Mesendoderm (in vitro differentiated cells): ENCODE measurements around the gene PIK3R6.
"Not testable (repeated sequence)": the region's sequence is repeated elsewhere in the genome, so short reads cannot be mapped to it uniquely, and the experiment has no call there.

Experiments
- DNase-seq: peaks from one replicate; pipeline ENCODE4 v3.0.0; 2013
- H2AK5ac ChIP-seq: 2 replicates; pipeline ENCODE4 v1.6.1; 2013; ENCODE audit warnings: low read length, inconsistent platforms
- H2BK120ac ChIP-seq: 2 replicates; pipeline ENCODE4 v1.6.1; 2013; ENCODE audit warnings: low read depth, mild to moderate bottlenecking, low read length, moderate library complexity, mixed read lengths
- H2BK15ac ChIP-seq: replicated peaks from 2 replicates; pipeline ENCODE4 v1.6.1; 2013; ENCODE audit warnings: low read depth, mild to moderate bottlenecking, moderate library complexity
- H2BK5ac ChIP-seq: 2 replicates; pipeline ENCODE4 v1.6.1; 2013; ENCODE audit warnings: low read length, inconsistent platforms
- H3K18ac ChIP-seq: 2 replicates; pipeline ENCODE4 v1.6.1; 2013; ENCODE audit warnings: mild to moderate bottlenecking, low read length, mixed read lengths
- H3K23ac ChIP-seq: one replicate; pipeline ENCODE4 v1.6.1; 2013; ENCODE audit warnings: low read length
- H3K27ac ChIP-seq: 2 replicates; pipeline ENCODE4 v1.5.1; 2013; ENCODE audit warnings: low read depth, mild to moderate bottlenecking, inconsistent platforms, low read length, moderate library complexity
- H3K27me3 ChIP-seq: 2 replicates; pipeline ENCODE4 v1.6.1; 2013; ENCODE audit warnings: low read length, control low read depth, mild to moderate bottlenecking, inconsistent platforms; ENCODE audit not compliant: insufficient read depth, poor library complexity
- H3K36me3 ChIP-seq: 2 replicates; pipeline ENCODE4 v1.6.1; 2013; ENCODE audit warnings: low read length, inconsistent platforms; ENCODE audit not compliant: control insufficient read depth, insufficient read depth
- H3K4ac ChIP-seq: one replicate; pipeline ENCODE4 v1.6.1; 2013; ENCODE audit warnings: low read depth, mild to moderate bottlenecking, low read length, moderate library complexity
- H3K4me1 ChIP-seq: 2 replicates; pipeline ENCODE4 v1.6.1; 2013; ENCODE audit warnings: low read depth, low read length, inconsistent platforms; ENCODE audit not compliant: control insufficient read depth
- H3K4me2 ChIP-seq: 2 replicates; pipeline ENCODE4 v1.6.1; 2013; ENCODE audit warnings: low read length
- H3K4me3 ChIP-seq: 2 replicates; pipeline ENCODE4 v1.5.1; 2013; ENCODE audit warnings: mild to moderate bottlenecking, low read length
- H3K56ac ChIP-seq: one replicate; pipeline ENCODE4 v1.6.1; 2013; ENCODE audit warnings: low read length
- H3K79me1 ChIP-seq: 2 replicates; pipeline ENCODE4 v1.6.1; 2013; ENCODE audit warnings: low read length, inconsistent platforms
- H3K79me2 ChIP-seq: 2 replicates; pipeline ENCODE4 v1.6.1; 2013; ENCODE audit warnings: mild to moderate bottlenecking, low read length; ENCODE audit not compliant: control insufficient read depth, insufficient read depth
- H3K9ac ChIP-seq: 2 replicates; pipeline ENCODE4 v1.6.1; 2013; ENCODE audit warnings: low read length, inconsistent platforms
- H4K5ac ChIP-seq: one replicate; pipeline ENCODE4 v1.6.1; 2013; ENCODE audit warnings: low read length
- H4K8ac ChIP-seq: one replicate; pipeline ENCODE4 v1.6.1; 2013; ENCODE audit warnings: low read depth, mild to moderate bottlenecking, control low read depth, low read length, moderate library complexity
- WGBS: extraction: QIAGEN DNeasy Blood & Tissue Kit; methylation state at CpG from one replicate; pipeline ENCODE4 v1.1.7; 2013; ENCODE audit warnings: low lambda C conversion rate, missing lambda C conversion rate; ENCODE audit not compliant: insufficient coverage; ENCODE audit errors: extremely low coverage; 5-methylcytosine and 5-hydroxymethylcytosine counted together

The PIK3R6 gene

DNA sequence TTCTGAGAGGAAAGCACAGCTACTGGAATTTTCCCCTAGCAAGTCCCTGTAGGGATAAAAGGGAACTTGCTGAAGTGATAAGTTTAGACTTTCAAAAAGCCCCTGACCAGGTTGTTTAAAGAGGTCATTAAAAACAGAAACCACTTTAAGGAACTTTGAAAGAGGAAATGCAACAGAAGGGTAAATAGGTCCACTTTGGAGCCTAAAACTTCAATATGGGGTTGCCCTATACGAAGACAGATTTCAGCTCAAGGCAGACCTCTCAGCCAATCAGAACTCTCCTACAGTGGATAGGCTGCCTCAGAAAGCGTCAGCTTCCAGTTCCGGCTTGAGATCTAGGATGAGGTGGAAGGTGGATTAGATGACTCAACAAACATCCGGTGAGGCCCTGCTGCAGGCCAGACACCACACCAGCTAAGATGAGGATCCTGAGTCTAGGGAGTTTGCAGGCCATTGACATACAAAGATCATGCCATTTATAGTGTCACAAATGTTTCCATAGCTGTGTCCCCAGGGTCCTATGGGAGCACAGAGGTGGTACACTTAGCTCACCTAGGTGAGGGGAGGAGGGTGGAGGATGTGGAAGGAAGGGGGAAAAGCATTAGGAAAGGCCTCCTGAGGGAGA lies 60.4 kb downstream of the PIK3R6 start:
- Histone ChIP-seq H3K56ac (no peak overlapping the region), H3K23ac (no peak overlapping the region), H3K4me3 (no peak overlapping the region), H3K36me3 (no peaks in the 10 kb centered on the region), H3K79me1 (no peaks in the 10 kb centered on the region), H3K27ac (no peak overlapping the region), H4K5ac (no peak overlapping the region), H3K4ac (no peak overlapping the region), H4K8ac (no peak overlapping the region), H3K27me3 (no peaks in the 10 kb centered on the region), H2AK5ac (no peak overlapping the region), H2BK5ac (no peak overlapping the region), H3K79me2 (no peaks in the 10 kb centered on the region), H3K4me2 (no peak overlapping the region), H3K18ac (no peak overlapping the region), H3K4me1 (no peaks in the 10 kb centered on the region), H2BK15ac (no peak overlapping the region), H2BK120ac (no peak overlapping the region), H3K9ac (no peak overlapping the region)
- no CpG with 5 or more reads among the region's 4 CpGs for WGBS
- peak; percentile 42 for DNase-seq

DNA sequence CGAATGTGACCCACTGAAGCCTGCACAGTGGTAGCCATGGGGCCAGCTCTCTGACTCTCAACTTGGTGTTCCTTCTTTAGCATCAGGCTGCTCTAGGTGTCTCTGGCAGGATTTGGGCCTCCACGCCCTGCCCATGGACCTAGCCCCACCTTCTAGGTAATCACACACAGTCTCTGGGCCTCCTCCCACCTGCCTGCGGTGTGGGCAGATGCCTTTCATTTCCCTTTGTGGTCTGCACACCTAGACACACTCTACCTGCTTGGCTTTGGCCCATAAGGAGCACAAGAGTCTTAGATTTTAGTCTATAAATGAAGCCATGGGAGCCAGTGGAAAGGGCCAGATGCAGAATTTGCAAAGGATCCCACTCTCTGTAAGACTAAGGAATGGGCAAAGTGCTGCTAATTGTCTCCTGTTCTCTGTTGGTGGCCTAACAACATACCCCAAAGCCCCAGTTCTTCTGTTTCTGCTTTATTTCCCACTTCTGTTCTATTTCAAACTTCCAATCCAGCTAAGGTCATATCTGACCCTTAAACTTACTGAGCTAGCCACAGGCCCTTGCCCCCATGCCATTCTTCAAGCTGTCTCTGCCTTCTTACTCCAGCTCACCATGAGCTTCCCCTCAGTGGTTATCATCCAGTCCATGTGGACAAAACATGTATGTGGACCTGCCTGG lies 61.1 kb downstream of the PIK3R6 start:
- H3K36me3 ChIP-seq, result no peaks in the 10 kb centered on the region
- no peak overlapping the region for H3K27ac ChIP-seq
- H3K4ac ChIP-seq, result no peak overlapping the region
- no peak overlapping the region for H3K56ac ChIP-seq
- no peaks in the 10 kb centered on the region for H3K27me3 ChIP-seq
- no peak overlapping the region for H4K8ac ChIP-seq
- no peak overlapping the region for H2AK5ac ChIP-seq
- no CpG with 5 or more reads among the region's 3 CpGs for WGBS
- no peak overlapping the region for H2BK5ac ChIP-seq
- no peaks in the 10 kb centered on the region for H3K79me2 ChIP-seq
- no peak overlapping the region for H3K23ac ChIP-seq
- H2BK120ac ChIP-seq, result no peak overlapping the region
- H3K4me3 ChIP-seq, result no peak overlapping the region
- H3K79me1 ChIP-seq, result no peaks in the 10 kb centered on the region
- no peak overlapping the region for H4K5ac ChIP-seq
- DNase-seq, result no peak
- H2BK15ac ChIP-seq, result no peak overlapping the region
- no peak overlapping the region for H3K4me2 ChIP-seq
- H3K9ac ChIP-seq, result no peak overlapping the region
- H3K4me1 ChIP-seq, result no peaks in the 10 kb centered on the region
- no peak overlapping the region for H3K18ac ChIP-seq

GRCh38 chr17:8805396-8805795 lies 62.1 kb downstream of the PIK3R6 start:
- H3K23ac ChIP-seq, H3K36me3 ChIP-seq, H3K56ac ChIP-seq, H2BK5ac ChIP-seq, H3K27me3 ChIP-seq, H3K4me2 ChIP-seq, H4K5ac ChIP-seq, DNase-seq, H3K18ac ChIP-seq, H3K4ac ChIP-seq, H3K4me3 ChIP-seq, H3K79me1 ChIP-seq, H2BK120ac ChIP-seq, H3K79me2 ChIP-seq, H4K8ac ChIP-seq, H2AK5ac ChIP-seq, H3K27ac ChIP-seq, H3K4me1 ChIP-seq, H2BK15ac ChIP-seq, H3K9ac ChIP-seq: not testable (repeated sequence)
- WGBS, result no CpG with 5 or more reads among the region's 10 CpGs

- Histone ChIP-seq H4K5ac (no peak overlapping the region), H2BK120ac (no peak overlapping the region), H3K9ac (no peak overlapping the region), H3K23ac (no peak overlapping the region), H2BK15ac (no peak overlapping the region), H3K4ac (no peak overlapping the region), H3K79me1 (no peaks in the 10 kb centered on the region), H4K8ac (no peak overlapping the region), H3K56ac (no peak overlapping the region), H2BK5ac (no peak overlapping the region), H3K4me2 (no peak overlapping the region), H3K18ac (no peak overlapping the region), H3K4me1 (no peaks in the 10 kb centered on the region), H2AK5ac (no peak overlapping the region), H3K79me2 (no peaks in the 10 kb centered on the region), H3K4me3 (no peak overlapping the region), H3K36me3 (no peaks in the 10 kb centered on the region), H3K27me3 (no peaks in the 10 kb centered on the region), H3K27ac (no peak overlapping the region)
- WGBS, result no CpG with 5 or more reads among the region's 19 CpGs
- DNase-seq, result peak; percentile 66
These were observed 63.7 kb downstream of the PIK3R6 start for GRCh38 chr17:8803531-8804420.

DNA sequence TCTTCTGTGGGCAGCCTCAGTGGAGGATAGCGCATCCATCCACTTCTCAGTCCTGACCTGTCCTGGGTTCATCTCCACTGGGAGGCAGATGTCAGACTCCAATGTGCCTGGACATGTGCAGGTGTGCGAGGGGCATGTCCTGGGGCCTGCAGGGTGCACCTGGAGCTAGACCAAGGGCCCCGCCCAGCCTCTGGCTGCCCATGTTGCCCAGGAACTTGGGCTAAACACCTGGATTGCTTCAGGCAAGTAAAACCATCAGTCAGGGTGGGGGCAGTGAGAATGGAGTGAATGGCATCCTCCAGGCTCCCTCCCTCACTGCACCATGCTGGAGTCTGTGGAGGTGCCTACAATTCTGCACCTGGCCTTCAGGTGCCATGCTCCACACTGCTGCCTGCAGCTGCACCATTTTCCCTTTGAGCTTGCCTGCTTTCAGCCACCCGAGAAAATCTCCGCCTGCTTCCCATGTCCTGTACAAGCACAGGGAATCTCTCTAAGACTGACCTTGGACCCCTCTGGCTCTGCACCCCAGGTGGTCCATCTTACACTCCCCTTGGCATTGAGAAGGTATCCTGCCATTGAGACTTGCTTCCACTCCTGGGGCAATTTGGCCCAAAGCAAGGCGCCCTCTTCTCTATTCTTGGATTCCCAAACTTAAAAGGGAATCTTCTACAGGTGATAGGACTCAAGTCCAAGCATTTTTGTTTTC lies 66.2 kb downstream of the PIK3R6 start:
- Histone ChIP-seq H4K8ac (no peak overlapping the region), H2AK5ac (no peak overlapping the region), H3K18ac (no peak overlapping the region), H3K79me1 (no peaks in the 10 kb centered on the region), H3K56ac (no peak overlapping the region), H4K5ac (no peak overlapping the region), H3K9ac (no peak overlapping the region), H3K27me3 (no peaks in the 10 kb centered on the region), H3K79me2 (no peaks in the 10 kb centered on the region), H2BK120ac (no peak overlapping the region), H2BK15ac (no peak overlapping the region), H3K27ac (no peak overlapping the region), H3K4me3 (no peak overlapping the region), H3K36me3 (no peaks in the 10 kb centered on the region), H3K4ac (no peak overlapping the region), H2BK5ac (no peak overlapping the region), H3K4me1 (no peaks in the 10 kb centered on the region), H3K4me2 (no peak overlapping the region), H3K23ac (no peak overlapping the region)
- no CpG with 5 or more reads among the region's 6 CpGs for WGBS
- no peak for DNase-seq
